Thyroid gland (tissue), 4 donors: ENCODE data around the gene SLCO3A1. TPM values are rescaled to one million over a fixed set of nuclear protein-coding genes. Genes with fewer than 3 reads are reported as not detected.
"Not testable (repeated sequence)": the region's sequence is repeated elsewhere in the genome, so short reads cannot be mapped to it uniquely, and the experiment has no call there.

ENCODE experiments used
- DNase-seq, 2 donors: peaks; one replicate each; pipeline ENCODE4 v3.0.0-alpha.2; 2019
- H3K27ac ChIP-seq, 3 donors: fragments of 200-600 bp; sonication (generic); 1 replicate in 2 of 3; 2 replicates in 1 of 3; pipeline ENCODE4 v1.5.1; 2016 to 2019; ENCODE audit warnings: mild to moderate bottlenecking in 1 of 3, moderate library complexity in 1 of 3
- H3K27me3 ChIP-seq: fragments of 200-600 bp; sonication (generic); one replicate; pipeline ENCODE4 v1.5.1; 2019
- H3K36me3 ChIP-seq, 2 donors: fragments of 200-600 bp; sonication (generic); one replicate each; pipeline ENCODE4 v1.5.1; 2016 to 2019
- H3K4me1 ChIP-seq, 2 donors: fragments of 200-600 bp; sonication (generic); one replicate each; pipeline ENCODE4 v1.5.1; 2017 to 2019
- H3K4me3 ChIP-seq, 3 donors: fragments of 200-600 bp; sonication (generic); replicated peaks in 1 of 3; 1 replicate in 2 of 3; 2 replicates in 1 of 3; pipeline ENCODE4 v1.5.1; 2016; ENCODE audit warnings: mild to moderate bottlenecking in 1 of 3
- H3K9me3 ChIP-seq: fragments of 200-600 bp; sonication (generic); one replicate; pipeline ENCODE4 v1.5.1; 2017
- CTCF ChIP-seq, 6 experiments: fragments of 200-600 bp in 3 of 6; fragments of 450-650 bp in 3 of 6; sonication (generic) in 3 of 6; IDR thresholded peaks; one replicate each; pipeline ENCODE4 v1.5.1; 2016 to 2019; ENCODE audit warnings: antibody characterized with exemption in 6 of 6, mild to moderate bottlenecking in 2 of 6, inconsistent platforms in 1 of 6, moderate library complexity in 1 of 6
- POLR2A ChIP-seq, 2 donors: fragments of 450-650 bp; IDR thresholded peaks; one replicate each; pipeline ENCODE4 v1.6.1; 2017; ENCODE audit warnings: antibody characterized with exemption in 2 of 2, mild to moderate bottlenecking in 2 of 2, moderate library complexity in 1 of 2
- WGBS, 2 donors: methylation state at CpG; one replicate each; pipeline ENCODE4 v1.1.5; 2017; 5-methylcytosine and 5-hydroxymethylcytosine counted together
- intact Hi-C: fragments of 100-400 bp; cut with DNase I; formaldehyde crosslinking; loops from one replicate; pipeline ENCODE4 v1.15.1; 2023
- total RNA-seq, 4 donors: library from RNA; depleted of rRNA; stranded (reverse); fragments of >200 nt; gene quantifications; one replicate each; pipeline ENCODE4 v1.2.3, GENCODE V29; 2016

Gene SLCO3A1
- total RNA-seq, 4 donors from 2014 or later: 23.3 to 31.4 (median 28.0) TPM

DNA sequence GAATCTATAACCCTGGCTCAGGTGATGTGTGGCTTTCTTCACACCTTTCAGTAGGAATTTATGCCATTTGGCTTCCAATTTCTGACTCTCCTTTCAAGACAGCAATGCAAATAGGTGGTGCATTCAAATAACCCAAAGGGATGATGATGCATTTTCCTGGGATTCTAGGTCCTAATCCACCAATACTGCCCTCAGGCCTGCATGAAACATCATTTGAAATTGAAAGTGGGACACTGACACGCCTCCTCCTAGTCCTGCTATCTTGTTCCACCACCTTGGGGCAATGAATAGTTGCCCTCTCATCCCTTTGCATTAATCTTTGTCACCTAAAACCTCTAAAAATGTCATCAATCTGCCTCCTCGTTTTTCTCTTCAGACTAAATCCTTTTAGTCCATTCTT is 341.7 kb downstream of the SLCO3A1 start:
- TF ChIP-seq CTCF (IDR thresholded peaks at IDR 0.05) (no peak), POLR2A (IDR thresholded peaks at IDR 0.05) (no peak)
- Histone ChIP-seq H3K4me3 (no peak overlapping the region), H3K4me1 (no peaks in the 10 kb centered on the region), H3K27ac (no peak overlapping the region), H3K27me3 (no peaks in the 10 kb centered on the region), H3K9me3 (no peaks in the 10 kb centered on the region), H3K36me3 (no peaks in the 10 kb centered on the region)
- no peak for DNase-seq
- 65 to 77% methylated on average over 2 of the region's 2 CpGs for WGBS, 2 donors
- intact Hi-C loops: no loop called here

DNA sequence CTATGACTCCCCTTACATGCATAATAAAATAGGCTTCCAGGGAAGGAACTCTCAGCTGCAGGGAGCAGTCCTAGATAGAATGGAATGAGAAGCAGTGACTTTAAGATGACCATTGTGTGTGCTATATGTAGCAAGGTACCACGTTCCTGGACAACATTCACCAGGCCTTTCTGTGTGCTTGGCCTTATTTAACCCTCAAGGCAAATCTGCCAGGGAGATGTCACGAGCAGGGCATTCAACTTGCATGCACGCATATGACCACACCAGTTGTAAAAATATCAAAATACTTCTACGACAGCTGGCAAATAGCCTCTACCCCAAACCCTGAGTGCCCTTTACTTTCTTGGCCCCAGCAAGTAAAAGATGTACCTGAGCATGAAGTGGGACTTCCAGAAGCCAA is 342.8 kb downstream of the SLCO3A1 start:
- H3K4me3 ChIP-seq: no peak overlapping the region
- H3K27ac ChIP-seq: no peak overlapping the region
- intact Hi-C loops: no loop called here
- WGBS, 2 donors: 87 to 90% methylated on average over 4 of the region's 4 CpGs
- no peaks in the 10 kb centered on the region for H3K9me3 ChIP-seq
- no peaks in the 10 kb centered on the region for H3K4me1 ChIP-seq
- no peaks in the 10 kb centered on the region for H3K36me3 ChIP-seq
- DNase-seq: no peak
- H3K27me3 ChIP-seq: no peaks in the 10 kb centered on the region
- no peak for TF ChIP-seq POLR2A (IDR thresholded peaks at IDR 0.05)
- no peak for TF ChIP-seq CTCF (IDR thresholded peaks at IDR 0.05)

DNA sequence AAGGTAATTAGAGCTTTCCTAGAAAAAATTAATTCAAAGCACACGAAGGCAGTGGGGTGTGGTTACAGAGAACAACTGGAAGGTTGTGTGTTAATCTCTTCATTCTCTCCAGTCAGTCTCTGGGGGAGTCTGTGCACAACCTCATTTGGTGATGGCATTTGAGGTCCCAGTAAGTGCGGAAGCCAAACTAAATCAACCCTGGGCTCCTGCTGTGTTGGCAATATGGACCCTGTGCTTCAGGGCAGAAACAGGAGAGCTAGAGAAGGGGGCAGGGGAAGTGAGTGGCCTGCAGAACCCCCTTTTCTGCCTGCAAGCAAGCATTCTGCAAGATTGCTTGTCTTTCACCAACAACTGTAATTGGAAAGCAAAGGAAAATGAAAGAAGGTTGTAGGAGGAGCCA is 344.2 kb downstream of the SLCO3A1 start:
- no peak overlapping the region for H3K4me3 ChIP-seq

GRCh38 chr15:92200891-92201290 is 347.4 kb downstream of the SLCO3A1 start:
- H3K4me3 ChIP-seq: no peak overlapping the region
- intact Hi-C loops: no loop called here
- H3K27ac ChIP-seq: no peak overlapping the region
- H3K36me3 ChIP-seq: no peaks in the 10 kb centered on the region
- no peaks in the 10 kb centered on the region for H3K27me3 ChIP-seq
- H3K9me3 ChIP-seq: no peaks in the 10 kb centered on the region
- TF ChIP-seq POLR2A (IDR thresholded peaks at IDR 0.05) (no peak), CTCF (IDR thresholded peaks at IDR 0.05) (no peak)
- H3K4me1 ChIP-seq: no peaks in the 10 kb centered on the region
- 69 to 86% methylated on average over 2 of the region's 2 CpGs for WGBS, 2 donors
- DNase-seq: no peak

More for the DNA sequence above, 344.2 kb downstream of the SLCO3A1 start:
- no peak for DNase-seq
- TF ChIP-seq POLR2A (IDR thresholded peaks at IDR 0.05) (no peak), CTCF (IDR thresholded peaks at IDR 0.05) (no peak)
- Histone ChIP-seq H3K27me3 (no peaks in the 10 kb centered on the region), H3K27ac (no peak overlapping the region), H3K9me3 (no peaks in the 10 kb centered on the region), H3K4me1 (no peaks in the 10 kb centered on the region), H3K36me3 (no peaks in the 10 kb centered on the region)
- 69 to 76% methylated on average over 2 of the region's 2 CpGs for WGBS, 2 donors
- intact Hi-C loops: no loop called here

DNA sequence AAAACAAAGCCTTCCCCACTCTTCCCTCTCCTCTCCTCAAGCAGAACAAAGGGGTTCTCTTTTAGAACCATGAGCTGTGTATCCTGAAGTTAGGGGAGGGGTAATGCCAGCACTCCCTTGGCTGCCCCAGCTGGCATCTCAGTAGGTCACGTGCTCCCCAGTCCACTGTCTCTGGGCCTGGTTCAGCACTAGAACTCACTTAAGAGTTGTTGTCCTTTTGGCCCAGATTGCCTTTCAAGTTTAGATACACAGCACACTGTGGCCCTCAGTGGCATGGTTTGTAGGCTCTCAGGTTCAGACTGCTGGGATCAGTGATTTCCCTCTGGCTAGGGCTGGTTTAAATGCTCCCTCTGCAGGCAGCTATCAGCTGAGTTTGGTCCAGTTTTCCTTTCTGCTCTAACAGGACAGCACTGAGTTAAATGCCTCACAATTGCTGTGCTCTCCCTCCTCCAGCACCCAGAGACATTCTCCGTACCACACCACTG is 351.8 kb downstream of the SLCO3A1 start:
- no peaks in the 10 kb centered on the region for H3K27me3 ChIP-seq
- H3K27ac ChIP-seq: no peak overlapping the region
- intact Hi-C loops: no loop called here
- H3K4me1 ChIP-seq: no peaks in the 10 kb centered on the region
- DNase-seq: peak; percentile 43 to 49
- TF ChIP-seq POLR2A (IDR thresholded peaks at IDR 0.05) (no peak), CTCF (IDR thresholded peaks at IDR 0.05) (no peak)
- no peaks in the 10 kb centered on the region for H3K36me3 ChIP-seq
- no peak overlapping the region for H3K4me3 ChIP-seq
- WGBS, 2 donors: 40 to 48% methylated on average over 2 of the region's 2 CpGs
- no peaks in the 10 kb centered on the region for H3K9me3 ChIP-seq

DNA sequence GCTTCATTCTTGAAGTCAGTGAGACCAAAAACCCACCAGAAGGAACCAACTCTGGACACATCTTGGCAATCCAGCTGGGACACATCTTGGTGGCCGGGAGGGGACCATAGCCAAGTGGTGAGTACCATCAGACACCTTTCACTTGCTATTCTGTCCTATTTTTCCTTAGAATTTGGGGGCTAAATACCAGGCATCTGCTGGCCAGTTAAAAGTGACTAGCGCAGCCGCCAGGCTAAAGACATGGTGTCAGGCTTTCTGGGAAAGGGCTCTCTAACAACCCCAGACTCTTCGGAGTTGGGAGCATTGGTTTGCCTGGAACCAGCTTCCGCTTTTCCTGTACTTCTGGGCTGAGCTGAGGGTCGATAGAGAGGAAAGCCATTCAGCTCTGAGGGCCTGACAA is 354.1 kb downstream of the SLCO3A1 start:
- H3K27ac ChIP-seq, H3K27me3 ChIP-seq, DNase-seq, H3K4me3 ChIP-seq, H3K9me3 ChIP-seq, H3K36me3 ChIP-seq, intact Hi-C loops, H3K4me1 ChIP-seq: not testable (repeated sequence)
- 87 to 95% methylated on average over 6 of the region's 6 CpGs for WGBS, 2 donors
